ENCODE data around the gene LSR. TPM values are rescaled to one million over a fixed set of nuclear protein-coding genes. Genes with fewer than 3 reads are reported as not detected.
"Not testable (repeated sequence)": the region's sequence is repeated elsewhere in the genome, so short reads cannot be mapped to it uniquely, and the experiment has no call there.

The LSR gene
- total RNA-seq, 2 donors from 2014 or later = 7.5 to 7.6 TPM

DNA sequence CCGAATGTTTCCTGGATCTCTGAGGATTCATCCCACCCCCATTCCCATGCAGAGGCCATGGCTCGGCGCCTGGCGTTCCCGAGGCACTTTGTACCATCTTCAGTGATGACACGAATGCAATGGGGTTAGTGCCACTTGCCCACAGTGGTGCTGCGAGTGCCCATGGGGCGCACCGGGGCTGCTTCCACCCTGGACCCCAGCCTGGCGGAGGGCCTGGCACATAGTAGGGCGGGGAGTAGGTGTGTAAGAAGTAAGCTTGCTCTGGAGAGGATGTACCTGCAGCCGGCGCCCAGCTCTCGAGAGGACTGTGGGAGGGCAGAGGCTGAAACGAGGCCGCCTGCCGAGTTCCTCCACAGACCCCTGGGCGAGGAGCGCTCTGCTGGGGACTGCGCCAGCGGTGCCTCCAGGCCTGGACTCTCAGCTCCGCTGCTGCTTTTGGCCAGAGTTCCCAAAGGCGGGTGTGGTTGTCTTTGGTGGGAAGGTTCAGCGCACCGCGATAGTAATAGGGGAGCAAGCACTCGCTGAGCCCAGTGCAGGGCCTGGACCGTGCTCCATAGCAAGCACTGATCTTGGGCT lies 28.0 kb downstream of the LSR start:
- ATAC-seq (no peak), DNase-seq (no peak)
- intact Hi-C loops (cut with DNase I) = no loop called here

DNA sequence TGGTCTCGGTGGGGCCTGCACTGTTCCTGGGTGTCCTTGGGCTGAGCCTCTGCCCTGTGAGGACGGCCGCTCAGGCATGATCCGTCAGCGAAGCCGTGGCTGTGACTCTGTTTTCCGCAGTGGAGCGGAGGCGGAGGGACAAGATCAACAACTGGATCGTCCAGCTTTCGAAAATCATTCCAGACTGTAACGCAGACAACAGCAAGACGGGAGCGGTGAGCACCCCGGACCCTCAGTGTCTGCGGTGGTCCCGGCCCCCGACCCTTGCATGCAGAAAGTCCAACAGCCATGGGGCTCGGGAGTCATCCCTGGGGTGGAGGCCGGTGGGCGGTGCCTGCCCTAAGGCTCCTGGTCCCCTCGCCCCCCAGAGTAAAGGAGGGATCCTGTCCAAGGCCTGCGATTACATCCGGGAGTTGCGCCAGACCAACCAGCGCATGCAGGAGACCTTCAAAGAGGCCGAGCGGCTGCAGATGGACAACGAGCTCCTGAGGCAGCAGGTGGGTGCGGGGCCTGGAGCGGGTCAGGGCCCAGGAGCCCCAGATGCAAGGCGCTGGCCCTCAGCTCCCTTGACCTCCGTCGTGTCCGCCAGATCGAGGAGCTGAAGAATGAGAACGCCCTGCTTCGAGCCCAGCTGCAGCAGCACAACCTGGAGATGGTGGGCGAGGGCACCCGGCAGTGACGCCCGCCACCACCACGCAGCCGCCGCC lies 29.9 kb downstream of the LSR start:
- ATAC-seq = no peak
- intact Hi-C loops (cut with DNase I) = no loop called here
- no peak for DNase-seq

DNA sequence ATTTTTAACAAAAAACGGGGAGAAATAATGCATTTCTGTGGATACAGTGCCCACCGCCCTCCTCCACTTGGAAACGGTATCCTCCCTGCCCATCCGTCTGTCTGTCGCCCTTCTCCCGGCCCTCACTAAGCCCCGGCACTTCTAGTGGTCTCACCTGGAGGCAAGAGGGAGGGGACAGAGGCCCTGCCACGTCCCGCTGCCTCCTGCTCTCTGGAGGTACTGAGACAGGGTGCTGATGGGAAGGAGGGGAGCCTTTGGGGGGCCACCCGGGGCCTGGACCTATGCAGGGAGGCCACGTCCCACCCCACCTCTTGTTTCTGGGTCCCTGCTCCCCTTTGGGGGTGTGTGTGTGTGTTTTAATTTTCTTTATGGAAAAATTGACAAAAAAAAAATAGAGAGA lies 30.6 kb downstream of the LSR start:
- ATAC-seq = no peak
- intact Hi-C loops (cut with DNase I) = no loop called here
- DNase-seq = no peak

DNA sequence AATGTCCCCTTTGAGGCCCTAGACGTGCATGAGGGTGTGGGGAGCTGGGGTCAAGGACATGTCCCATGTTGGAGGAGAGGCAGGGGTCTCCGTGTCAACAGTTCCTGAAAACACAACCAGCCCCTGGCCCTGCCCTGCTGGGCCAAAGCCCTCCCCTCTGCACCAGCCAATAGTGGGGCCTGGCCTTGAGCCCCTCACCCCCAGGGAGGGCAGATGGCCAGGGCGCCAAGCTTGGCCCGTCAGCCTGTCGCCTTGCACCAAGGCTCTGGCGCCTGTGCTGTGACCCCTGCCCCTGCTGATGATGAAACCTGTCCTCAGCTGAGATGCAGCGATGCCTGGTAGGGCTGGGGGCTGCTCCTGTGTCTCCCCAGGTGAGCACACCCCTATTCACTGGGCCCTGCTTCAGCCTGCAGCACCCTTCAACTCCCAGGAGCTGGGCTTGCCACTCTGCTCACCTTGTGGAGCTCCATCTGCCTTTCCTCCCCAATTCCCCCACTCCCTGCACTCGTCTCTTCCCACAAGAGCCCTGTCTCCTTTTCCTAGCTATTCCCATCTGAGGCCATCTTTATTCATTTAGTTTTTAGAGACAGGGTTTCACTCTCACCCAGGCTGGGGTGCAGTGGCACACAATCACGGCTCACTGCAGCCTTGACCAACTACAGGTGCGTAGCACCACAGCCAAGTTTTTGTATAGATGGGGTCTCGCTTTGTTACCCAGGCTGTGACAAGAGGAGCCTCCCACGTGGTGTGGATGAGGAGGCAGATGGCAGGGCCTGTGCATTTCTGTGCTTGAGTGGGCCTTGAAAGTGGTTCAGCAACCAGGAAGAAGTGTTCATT lies 31.4 kb downstream of the LSR start:
- intact Hi-C loops (cut with DNase I) = no loop called here
- peak; percentile 33 to 86 for ATAC-seq
- no peak for DNase-seq

DNA sequence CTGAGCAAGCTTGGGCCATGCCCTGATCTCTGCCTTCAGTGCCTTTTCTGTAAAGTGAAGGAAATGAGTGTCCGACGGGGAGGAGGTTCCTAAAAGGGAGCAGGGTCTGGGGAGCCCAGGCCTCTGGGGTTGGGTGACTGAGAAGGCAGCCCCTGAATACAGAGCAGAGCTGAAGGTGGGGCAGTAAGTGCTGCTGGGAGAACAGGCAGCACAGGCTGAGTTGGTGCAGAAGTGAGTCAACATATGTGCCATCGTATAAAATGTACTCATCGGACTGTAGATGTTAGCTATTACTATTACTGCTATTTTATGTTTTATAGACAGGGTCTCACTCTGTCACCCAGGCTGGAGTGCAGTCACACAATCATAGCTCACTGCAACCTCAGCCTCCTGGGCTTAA lies 32.5 kb downstream of the LSR start:
- intact Hi-C loops (cut with DNase I) = no loop called here
- no peak for ATAC-seq
- no peak for DNase-seq

DNA sequence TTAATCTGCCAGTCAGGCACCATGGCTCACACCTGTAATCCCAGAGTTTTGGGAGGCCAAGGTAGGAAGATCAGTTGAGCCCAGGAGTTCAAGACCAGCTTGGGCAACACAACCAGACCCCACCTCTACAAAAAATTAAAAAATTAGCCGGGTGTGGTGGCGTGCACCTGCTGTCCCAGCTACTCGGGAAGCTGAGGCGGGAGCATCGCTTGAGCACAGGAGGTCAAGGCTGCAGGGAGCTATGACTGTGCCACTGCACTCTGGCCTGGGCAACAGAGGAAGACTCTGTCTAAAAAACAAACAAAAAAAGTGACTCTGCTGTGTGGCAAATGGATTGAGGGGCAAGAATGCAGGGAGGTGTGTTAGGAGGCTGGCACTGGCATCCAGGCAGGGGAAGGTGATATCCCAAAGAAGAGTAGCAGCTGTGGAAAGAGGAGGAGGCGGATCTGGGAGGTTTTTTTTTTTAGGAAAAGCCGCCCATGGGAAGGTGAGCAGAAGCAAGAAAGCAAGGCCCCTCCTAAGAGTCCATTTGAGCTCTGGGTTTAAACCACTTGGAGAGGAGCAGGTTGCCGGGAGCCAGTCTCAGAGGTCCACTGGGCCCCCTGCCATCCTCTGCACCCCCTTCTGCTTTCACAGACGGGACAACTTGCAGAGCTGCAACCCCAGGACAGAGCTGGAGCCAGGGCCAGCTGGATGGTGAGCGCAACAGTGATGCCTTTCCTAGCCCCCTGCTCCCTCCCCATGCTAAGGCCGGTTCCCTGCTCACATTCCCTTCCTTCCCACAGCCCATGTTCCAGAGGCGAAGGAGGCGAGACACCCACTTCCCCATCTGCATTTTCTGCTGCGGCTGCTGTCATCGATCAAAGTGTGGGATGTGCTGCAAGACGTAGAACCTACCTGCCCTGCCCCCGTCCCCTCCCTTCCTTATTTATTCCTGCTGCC lies 35.6 kb downstream of the LSR start:
- no peak for DNase-seq
- ATAC-seq = no peak
- intact Hi-C loops (cut with DNase I) = no loop called here

DNA sequence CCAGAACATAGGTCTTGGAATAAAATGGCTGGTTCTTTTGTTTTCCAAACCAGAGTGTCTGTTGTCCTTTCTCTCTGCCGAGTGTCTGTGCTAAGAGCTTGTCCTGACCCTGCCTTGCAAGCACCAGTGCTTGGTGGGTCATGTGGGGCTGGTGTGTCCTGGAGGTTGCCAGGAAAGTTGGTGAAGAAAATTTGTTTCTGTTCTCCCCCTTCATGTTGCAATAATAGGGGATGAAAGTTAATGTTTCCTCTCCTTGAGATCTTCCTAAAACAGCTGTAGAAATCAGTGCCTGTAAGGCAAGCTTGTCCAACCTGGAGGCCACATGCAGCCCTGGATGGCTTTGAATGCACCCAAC lies 36.3 kb downstream of the LSR start:
- no peak for DNase-seq
- ATAC-seq = no peak
- intact Hi-C loops (cut with DNase I) = no loop called here

DNA sequence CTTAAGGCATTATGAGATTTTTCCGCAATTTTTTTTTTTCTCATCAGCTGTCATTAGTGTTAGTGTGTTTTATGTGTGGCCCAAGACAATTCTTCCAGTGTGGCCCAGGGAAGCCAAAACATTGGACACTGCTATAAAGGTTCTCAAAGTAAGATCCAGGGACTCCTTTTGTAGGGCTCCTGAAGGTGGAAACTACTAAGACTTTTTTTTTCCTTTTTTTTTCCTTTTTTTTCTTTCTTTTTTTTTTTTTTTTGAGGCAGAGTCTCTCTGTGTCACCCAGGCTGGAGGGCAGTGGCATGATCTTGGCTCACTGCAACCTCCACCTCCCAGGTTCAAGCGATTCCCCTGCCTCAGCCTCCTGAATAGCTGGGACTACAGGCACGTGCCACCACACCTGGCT lies 36.7 kb downstream of the LSR start:
- intact Hi-C loops (cut with DNase I) = not testable (repeated sequence)

DNA sequence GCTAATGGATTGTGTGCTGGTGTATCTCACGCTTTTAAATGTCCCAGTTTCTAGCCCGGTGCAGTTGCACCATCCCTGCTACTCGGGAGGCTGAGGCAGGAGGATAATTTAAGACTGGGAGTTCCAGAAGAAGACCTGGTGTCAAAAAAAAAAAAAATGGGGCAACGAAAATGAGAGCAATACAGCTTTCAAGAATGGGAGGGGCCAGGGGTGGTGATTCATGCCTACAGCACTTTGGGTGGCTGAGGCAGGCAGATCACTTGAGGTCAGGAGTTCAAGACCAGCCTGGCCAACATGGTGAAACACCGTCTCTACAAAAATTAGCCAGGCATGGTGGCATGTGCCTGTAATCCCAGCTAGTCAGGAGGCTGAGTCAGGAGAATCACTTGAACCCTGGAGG lies 37.3 kb downstream of the LSR start:
- intact Hi-C loops (cut with DNase I); DNase-seq: not testable (repeated sequence)

More for the DNA sequence above, 36.7 kb downstream of the LSR start:
- ATAC-seq, DNase-seq: not testable (repeated sequence)

DNA sequence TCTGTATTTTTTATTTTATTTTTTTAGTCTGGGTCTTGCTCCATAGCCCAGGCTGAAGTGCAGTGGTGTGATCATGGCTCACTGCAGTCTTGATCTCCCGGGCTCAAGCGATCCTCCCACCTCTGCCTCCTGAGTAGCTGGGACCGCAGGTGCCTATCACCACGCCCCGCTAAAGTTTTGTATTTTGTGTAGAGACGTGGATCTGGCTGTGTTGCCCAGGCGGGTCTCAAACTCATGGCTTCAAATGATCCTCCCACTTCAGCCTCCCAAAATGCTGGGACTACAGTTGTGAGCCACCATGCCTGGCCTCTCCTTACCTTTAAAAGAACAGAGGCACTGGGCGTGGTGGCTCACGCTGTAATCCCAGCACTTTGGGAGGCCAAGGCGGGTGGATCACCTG lies 38.9 kb downstream of the LSR start:
- ATAC-seq (no peak), DNase-seq (no peak)
- intact Hi-C loops (cut with DNase I) = no loop called here

More for the DNA sequence above, 37.3 kb downstream of the LSR start:
- not testable (repeated sequence) for ATAC-seq

DNA sequence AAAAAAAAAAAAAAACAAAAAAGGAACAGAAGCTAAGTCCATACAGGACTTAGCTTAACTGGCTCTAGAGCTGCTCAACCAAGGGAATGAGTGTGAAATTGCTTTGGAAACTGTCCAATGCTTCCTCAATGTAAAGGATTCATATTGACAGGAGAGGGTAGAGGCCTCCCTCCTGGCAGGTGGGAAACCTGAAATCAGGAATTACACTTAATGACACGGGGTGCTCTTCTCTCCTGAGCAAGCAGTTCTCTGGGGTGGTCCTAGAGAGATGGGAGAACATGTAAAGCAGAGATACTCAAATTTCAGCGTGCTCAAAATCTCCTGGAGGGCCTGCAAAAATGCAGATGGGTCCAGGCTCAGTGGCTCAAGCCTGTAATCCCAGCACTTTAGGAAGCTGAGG lies 39.5 kb downstream of the LSR start:
- DNase-seq = no peak
- intact Hi-C loops (cut with DNase I) = no loop called here
- ATAC-seq = no peak

DNA sequence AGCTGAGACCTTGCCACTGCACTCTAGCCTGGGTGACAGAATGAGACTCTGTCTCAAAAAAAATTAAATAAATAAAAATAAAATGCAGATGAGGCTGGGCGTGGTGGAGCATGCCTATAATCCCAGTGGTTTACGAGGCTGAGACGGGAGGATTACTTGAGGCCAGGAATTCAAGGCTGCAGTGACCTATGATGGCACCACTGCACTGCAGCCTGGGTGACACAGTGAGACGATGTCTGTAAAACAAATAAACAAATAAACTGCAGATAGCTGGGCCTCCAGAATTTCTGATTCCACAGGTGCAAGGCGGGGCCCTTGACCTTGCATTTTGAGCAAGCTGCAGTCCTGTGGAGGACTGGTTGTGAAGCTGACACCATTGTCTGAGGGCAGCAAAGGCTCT lies 40.1 kb downstream of the LSR start:
- DNase-seq (no peak), ATAC-seq (no peak)
- intact Hi-C loops (cut with DNase I) = no loop called here

DNA sequence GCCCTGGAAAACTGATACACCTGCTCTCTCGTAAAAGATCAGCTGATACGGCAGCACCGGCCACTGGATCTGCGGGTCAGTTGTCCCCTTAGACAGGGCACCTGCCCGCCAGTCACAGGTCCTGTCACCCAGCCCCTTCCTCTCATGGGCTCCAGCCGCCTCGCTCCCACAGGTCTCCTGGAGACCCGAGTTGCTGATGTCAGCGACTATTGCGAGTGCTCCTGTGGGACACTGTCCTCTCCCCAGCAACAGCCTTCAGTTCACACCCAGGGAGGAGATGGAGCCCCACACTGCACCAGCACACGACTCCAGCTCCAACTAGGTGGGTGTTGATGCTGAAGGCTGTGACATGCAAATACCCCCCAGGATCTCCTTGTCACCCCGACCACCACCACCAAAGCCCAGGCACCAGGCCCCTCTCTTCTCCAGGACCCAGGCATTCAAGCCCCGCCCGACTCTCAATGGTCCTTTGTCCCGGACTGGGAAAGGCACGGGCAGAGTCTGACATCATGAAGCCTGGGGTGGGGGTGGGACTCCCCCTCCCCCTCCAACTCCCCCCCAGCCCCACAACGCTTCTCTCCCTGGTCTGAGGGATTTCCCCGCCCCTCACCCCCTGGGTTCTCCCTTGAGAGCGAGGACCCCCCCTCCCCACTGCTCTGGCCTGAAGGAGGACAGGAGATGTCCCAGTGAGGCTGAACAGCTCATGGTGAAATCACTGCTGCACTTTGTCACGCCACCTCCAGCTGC lies 41.8 kb downstream of the LSR start:
- no peak for DNase-seq
- intact Hi-C loops (cut with DNase I) = no loop called here
- ATAC-seq = no peak

DNA sequence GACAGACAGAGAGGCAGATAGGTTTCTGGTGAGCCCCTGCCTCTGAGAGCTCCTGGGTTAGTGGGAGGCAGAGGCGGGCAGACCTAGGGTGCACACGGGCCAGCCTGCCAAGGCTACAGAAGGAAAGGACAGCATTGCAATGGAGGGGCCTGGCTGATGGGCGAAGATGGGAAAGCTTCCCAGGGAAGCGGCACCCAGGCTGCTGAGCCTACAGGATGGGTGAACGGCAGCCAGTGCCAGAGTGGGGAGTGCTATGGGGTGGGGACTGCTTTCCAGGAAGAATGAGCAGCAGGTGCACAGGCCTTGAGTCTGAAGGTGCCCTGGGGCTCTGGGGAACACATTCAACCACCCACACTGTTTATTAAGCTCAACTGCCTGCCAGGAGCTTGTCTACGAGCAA lies 42.5 kb downstream of the LSR start:
- DNase-seq = no peak
- intact Hi-C loops (cut with DNase I) = no loop called here
- ATAC-seq = no peak

DNA sequence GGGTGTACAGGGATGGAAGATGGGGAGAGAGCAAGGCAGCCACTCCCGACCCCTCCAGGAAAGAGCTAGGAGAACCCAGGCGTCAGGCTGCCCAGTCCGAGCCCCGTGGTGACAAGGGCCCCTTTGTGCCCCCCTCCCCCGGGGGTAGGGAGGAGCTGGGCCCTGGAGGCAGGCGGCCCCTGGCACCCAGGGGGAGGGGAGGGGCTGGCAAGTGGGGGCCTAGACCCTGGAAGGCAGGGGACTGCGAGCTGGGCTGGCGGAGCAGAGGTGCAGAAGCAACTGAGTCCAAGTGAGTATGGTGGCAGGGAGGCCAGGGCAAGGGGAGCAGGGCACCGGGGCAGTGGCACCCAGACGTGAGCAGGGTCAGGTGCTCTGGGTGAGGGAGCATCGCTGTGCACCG lies 43.1 kb downstream of the LSR start, which contains the start of gene MAG:
Gene MAG, plus strand, starts transcription at position 246 of the 400 bp plus-strand sequence. CDS start 3,248 bp downstream, outside the sequence.
- DNase-seq (no peak), ATAC-seq (no peak)
- intact Hi-C loops (cut with DNase I) = no loop called here

DNA sequence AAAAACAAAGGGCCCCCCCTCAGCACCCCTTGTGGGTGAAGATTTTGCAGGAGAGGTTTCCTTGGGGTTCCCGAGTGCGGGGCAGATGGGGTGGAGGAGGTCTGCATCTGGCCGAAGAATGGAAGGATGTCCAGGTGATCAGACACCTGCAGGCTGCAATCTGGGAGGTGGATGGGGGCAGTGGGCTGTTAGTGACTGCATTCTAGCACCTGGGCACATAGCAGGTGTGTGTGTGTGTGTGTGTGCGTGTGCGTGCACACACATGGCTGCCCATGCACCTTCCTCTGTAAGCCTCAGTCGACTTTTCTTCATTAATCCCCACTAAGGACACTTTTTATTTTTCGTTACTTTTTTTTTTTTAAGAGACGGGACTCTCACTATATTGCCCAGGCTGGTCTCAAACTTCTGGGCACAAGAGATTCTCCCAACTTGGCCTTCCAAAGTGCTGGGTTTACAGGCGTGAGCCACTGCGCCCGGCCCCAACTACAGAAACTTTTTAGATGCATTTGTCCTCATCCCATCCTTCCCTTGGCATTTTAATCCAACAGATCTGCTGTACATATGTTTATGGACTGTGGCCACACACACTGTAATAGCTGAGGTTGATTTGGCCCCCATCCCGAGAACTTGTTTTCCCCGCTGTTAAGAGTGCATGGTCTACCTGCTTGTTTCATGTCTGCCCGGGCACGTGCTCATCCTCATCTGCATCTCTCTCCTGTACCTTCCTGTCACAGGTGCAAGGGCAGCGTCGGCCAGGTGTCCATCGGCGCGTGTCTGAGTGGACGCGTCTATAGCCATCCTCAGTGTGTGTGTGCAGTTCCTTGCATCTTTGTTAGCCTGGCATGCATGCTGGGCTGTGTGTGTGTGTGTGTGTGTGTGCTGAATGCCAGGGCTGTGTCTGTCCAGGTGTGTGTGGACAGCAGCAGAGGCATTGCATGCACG lies 43.9 kb downstream of the LSR start:
- intact Hi-C loops (cut with DNase I) = no loop called here
- no peak for ATAC-seq
- no peak for DNase-seq

DNA sequence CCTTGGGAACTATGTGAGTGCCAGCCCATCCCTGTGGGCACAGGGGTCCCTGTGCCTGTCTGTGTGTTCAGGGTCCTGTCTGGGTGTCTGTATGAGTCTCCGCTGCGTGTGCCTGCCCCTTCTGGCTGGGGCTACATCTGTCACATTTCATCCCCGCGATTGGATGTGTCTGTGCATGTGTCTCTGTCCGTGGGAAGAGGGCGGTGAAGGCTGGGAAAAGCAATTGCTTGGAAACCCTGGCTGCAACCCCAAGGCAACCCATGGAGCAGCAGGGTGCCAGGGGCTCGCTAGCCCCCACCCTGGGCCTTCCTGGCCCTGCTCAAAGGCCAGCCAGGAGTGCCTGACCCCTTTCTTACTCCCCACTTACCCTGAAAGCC lies 44.5 kb downstream of the LSR start:
- ATAC-seq (no peak), DNase-seq (no peak)
- intact Hi-C loops (cut with DNase I) = no loop called here

DNA sequence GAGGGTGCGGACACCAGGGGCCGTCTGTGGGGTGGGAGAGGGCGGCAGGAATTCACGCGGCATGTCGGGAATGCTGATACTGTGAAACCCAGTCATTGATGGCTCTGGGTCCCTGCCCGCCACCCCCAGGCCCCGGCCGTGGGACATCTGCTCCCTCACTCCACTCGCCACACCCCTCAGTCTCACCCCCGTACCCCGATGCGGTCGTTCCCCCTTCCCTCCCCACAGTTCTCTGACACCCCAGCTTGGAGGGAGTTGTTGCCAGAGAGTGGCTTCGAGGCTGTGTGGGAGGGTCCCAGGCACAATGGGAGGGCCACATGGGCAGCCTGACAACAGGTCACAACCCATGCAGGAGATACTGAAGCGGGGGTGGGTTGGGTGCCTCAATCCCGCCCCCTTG lies 45.0 kb downstream of the LSR start:
- no peak for DNase-seq
- intact Hi-C loops (cut with DNase I) = no loop called here

More for the DNA sequence above, 45.0 kb downstream of the LSR start:
- no peak for ATAC-seq
